ENCODE data around the gene TMEM192. TPM values are rescaled to one million over a fixed set of nuclear protein-coding genes. Genes with fewer than 3 reads are reported as not detected.
A peak's percentile ranks its signal among the peaks of the same experiment; 100 is the strongest.

Gene TMEM192
- total RNA-seq, 1 donor from 2014 or later, result 12.1 TPM

DNA sequence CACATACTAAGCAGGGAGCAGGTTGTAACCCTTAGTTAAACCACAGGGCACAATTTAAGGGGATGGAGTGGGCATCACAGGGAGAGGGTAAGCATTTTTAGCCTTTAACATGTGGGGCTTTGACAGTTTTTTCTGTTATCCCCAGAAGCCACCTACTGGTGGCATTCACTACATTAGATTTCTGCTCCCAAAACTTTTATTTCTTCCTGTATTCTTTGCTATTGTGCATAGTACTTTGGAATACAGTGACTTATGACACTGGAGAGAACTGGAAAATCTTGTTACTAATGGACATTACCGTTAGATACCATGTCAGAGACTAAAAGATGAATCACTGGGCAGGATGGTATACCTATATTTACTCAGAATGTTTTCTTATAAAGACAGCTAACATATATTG, 51.7 kb downstream of the TMEM192 start:
- no peaks in the 10 kb centered on the region for H3K36me3 Mint-ChIP-seq
- H3K4me3 Mint-ChIP-seq, result no peak overlapping the region
- H3K27me3 Mint-ChIP-seq, result no peaks in the 10 kb centered on the region
- DNase-seq (ENCODE audit: extremely low spot score, unreplicated experiment), result no peak
- H3K4me1 Mint-ChIP-seq (ENCODE audit: unreplicated experiment), result no peaks in the 10 kb centered on the region
- H3K27ac Mint-ChIP-seq, result no peak overlapping the region
- TF ChIP-seq, protein P1, sequence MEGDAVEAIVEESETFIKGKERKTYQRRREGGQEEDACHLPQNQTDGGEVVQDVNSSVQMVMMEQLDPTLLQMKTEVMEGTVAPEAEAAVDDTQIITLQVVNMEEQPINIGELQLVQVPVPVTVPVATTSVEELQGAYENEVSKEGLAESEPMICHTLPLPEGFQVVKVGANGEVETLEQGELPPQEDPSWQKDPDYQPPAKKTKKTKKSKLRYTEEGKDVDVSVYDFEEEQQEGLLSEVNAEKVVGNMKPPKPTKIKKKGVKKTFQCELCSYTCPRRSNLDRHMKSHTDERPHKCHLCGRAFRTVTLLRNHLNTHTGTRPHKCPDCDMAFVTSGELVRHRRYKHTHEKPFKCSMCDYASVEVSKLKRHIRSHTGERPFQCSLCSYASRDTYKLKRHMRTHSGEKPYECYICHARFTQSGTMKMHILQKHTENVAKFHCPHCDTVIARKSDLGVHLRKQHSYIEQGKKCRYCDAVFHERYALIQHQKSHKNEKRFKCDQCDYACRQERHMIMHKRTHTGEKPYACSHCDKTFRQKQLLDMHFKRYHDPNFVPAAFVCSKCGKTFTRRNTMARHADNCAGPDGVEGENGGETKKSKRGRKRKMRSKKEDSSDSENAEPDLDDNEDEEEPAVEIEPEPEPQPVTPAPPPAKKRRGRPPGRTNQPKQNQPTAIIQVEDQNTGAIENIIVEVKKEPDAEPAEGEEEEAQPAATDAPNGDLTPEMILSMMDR (conservative IDR thresholded peaks at IDR 0.05), result peak; percentile 63
- no peaks in the 10 kb centered on the region for H3K9me3 Mint-ChIP-seq

DNA sequence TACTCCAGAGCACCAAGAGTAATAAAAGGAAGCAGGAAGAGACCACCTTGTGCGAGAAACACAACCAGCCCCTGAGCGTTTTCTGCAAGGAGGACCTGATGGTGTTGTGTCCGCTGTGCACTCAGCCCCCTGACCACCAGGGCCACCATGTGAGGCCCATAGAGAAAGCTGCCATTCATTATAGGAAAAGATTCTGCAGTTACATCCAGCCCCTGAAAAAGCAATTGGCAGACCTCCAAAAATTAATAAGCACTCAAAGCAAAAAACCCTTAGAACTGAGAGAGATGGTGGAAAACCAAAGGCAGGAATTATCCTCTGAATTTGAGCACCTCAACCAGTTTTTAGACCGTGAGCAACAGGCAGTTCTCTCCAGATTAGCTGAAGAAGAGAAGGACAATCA, 53.3 kb downstream of the TMEM192 start:
- Mint-ChIP-seq H3K4me1 (ENCODE audit: unreplicated experiment) (no peaks in the 10 kb centered on the region), H3K36me3 (no peaks in the 10 kb centered on the region)

DNA sequence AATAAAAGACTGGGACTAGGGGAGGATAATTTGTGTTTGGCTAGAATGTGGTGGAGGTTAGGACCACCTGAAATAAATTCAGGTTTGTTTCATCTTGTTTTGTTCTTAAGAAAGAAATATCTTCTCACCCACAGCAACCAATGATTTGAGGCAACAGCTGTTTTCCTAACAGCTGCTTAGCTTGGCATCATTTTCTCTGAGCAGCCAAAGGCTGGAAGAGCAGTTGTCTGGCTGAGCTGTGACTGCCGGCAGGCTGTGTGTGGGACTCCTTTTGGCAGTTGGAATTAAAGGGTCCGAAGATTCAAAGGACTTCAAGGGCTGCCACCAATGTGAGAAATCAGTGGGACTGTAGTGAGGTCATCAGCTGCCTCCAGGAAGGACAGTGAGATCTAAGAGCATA, 54.0 kb downstream of the TMEM192 start:
- TF ChIP-seq, protein P1 (conservative IDR thresholded peaks at IDR 0.05), result no peak
- H3K9me3 Mint-ChIP-seq, result no peaks in the 10 kb centered on the region
- H3K27ac Mint-ChIP-seq, result no peak overlapping the region
- no peaks in the 10 kb centered on the region for H3K36me3 Mint-ChIP-seq
- no peaks in the 10 kb centered on the region for H3K27me3 Mint-ChIP-seq
- H3K4me3 Mint-ChIP-seq, result no peak overlapping the region
- H3K4me1 Mint-ChIP-seq (ENCODE audit: unreplicated experiment), result no peaks in the 10 kb centered on the region
- no peak for DNase-seq (ENCODE audit: extremely low spot score, unreplicated experiment)

More for the DNA sequence above, 53.3 kb downstream of the TMEM192 start:
- Mint-ChIP-seq H3K27me3 (no peaks in the 10 kb centered on the region), H3K9me3 (no peaks in the 10 kb centered on the region), H3K27ac (no peak overlapping the region), H3K4me3 (no peak overlapping the region)
- TF ChIP-seq, protein P1 (conservative IDR thresholded peaks at IDR 0.05), result no peak
- DNase-seq (ENCODE audit: extremely low spot score, unreplicated experiment), result no peak

DNA sequence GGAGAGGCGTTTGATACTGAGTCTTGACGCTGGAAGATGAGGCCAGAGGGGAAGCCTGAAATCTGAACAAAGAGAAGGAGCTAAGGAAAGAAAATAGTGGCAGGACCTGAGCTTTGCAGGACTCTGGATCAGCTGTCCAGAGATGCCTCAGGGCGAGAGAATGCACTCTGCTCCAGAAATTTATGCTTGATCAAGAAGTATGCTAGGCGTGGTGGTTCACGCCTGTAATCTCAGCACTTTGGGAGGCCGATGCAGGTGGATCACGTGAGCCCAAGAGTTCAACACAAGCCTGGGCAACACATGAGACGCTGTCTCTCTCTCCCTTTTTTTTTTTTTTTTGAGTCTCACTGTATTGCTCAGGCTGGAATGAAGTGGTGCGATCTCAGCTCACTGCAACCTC, 57.1 kb downstream of the TMEM192 start:
- TF ChIP-seq, protein P1 (conservative IDR thresholded peaks at IDR 0.05), result no peak
- H3K4me1 Mint-ChIP-seq (ENCODE audit: unreplicated experiment), result no peaks in the 10 kb centered on the region
- no peaks in the 10 kb centered on the region for H3K27me3 Mint-ChIP-seq
- no peaks in the 10 kb centered on the region for H3K36me3 Mint-ChIP-seq
- H3K27ac Mint-ChIP-seq, result no peak overlapping the region
- H3K9me3 Mint-ChIP-seq, result no peaks in the 10 kb centered on the region
- no peak overlapping the region for H3K4me3 Mint-ChIP-seq
- no peak for DNase-seq (ENCODE audit: extremely low spot score, unreplicated experiment)

DNA sequence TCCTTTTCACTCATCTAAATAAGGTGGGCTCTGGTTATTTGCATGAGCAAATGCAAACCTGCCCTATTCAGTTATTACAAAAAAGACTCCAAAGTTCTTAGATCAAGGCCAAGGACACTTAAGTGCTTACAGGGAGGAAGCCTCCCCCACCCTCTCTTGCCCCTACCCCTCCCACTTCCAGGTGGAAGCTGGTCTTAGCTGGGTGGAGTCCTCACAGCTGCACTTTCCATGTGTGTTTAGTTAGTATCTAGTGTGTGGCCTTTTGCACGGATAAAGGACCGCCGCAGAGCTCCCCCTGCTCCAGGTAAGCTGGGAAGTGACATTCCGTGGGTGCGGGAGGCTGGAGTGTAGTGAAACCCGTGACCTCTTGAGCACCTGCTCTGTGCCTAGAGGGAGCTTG, 59.0 kb downstream of the TMEM192 start, which contains the start of gene TRIM75:
Gene TRIM75 (plus strand): TSS at position 222 of the 400 bp plus-strand sequence. CDS start 5,282 bp downstream, outside the sequence.
- no peak within 1 kb of the TSS for H3K4me3 Mint-ChIP-seq
- no peak within 1 kb of the TSS for H3K27ac Mint-ChIP-seq
- no peaks in the 10 kb centered on the region for H3K36me3 Mint-ChIP-seq
- no peaks in the 10 kb centered on the region for H3K9me3 Mint-ChIP-seq
- no peaks in the 10 kb centered on the region for H3K27me3 Mint-ChIP-seq
- DNase-seq (ENCODE audit: extremely low spot score, unreplicated experiment), result no peak
- H3K4me1 Mint-ChIP-seq (ENCODE audit: unreplicated experiment), result no peaks in the 10 kb centered on the region
- TF ChIP-seq, protein P1 (conservative IDR thresholded peaks at IDR 0.05), result no peak

DNA sequence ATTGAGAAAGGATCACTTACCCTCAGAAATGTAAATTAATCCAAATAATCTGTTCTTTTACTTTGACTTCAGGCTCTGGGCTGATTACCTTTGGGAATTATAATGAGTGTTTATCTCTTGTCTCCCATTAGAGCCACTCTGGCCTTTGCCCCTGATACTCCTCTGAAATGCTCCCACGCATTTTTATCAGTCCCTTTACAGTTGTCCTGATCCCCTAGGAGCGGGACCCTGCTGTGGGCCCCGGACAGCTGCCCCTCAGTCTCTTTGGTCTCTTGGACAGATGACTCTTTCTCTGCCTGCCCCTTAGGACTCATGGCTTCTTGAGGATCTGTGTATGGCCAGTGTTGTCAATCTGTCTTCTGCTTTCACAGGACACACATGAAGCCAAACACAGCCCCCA, 60.0 kb downstream of the TMEM192 start:
- TF ChIP-seq, protein P1 (conservative IDR thresholded peaks at IDR 0.05), result no peak
- no peaks in the 10 kb centered on the region for H3K4me1 Mint-ChIP-seq (ENCODE audit: unreplicated experiment)
- no peaks in the 10 kb centered on the region for H3K9me3 Mint-ChIP-seq
- no peak overlapping the region for H3K4me3 Mint-ChIP-seq
- H3K27ac Mint-ChIP-seq, result no peak overlapping the region
- H3K27me3 Mint-ChIP-seq, result no peaks in the 10 kb centered on the region
- H3K36me3 Mint-ChIP-seq, result no peaks in the 10 kb centered on the region
- no peak for DNase-seq (ENCODE audit: extremely low spot score, unreplicated experiment)

Measured in type B pancreatic cell (in vitro differentiated cells).